ENCODE data around the gene ZMIZ1.
A peak's percentile ranks its signal among the peaks of the same experiment; 100 is the strongest.

The ZMIZ1 gene

DNA sequence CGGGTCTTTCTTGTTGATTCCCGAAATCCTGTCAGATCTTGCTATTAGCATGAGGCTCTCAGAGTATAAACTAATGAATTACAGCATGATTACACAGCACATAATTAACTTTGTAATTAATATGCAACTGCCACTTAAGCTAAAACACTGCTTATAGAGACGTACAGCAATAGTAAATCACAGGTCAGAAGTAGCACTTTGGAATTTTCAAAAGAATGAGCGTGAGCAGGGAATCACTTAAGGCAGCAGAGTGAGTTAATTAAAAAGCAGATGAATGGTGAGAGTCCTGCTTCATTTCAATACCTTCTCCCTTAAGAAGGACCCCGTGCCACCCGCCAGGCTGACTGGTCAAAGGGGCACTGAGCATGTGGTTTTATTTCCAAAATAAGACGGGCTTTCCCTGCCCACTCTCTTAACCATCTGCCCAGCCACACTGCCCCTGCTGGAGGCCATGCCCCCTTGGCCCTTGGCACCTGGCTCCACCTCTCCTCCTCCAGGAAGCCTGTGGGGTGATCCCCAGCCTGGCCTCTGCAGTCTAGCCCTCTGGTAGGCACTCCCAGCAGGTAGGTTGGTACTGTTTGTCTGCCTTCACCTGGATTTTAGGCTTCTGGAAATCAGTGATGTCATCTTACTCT lies 117.8 kb downstream of the ZMIZ1 start:
- DNase-seq (ENCODE audit: low read depth), result no peak

DNA sequence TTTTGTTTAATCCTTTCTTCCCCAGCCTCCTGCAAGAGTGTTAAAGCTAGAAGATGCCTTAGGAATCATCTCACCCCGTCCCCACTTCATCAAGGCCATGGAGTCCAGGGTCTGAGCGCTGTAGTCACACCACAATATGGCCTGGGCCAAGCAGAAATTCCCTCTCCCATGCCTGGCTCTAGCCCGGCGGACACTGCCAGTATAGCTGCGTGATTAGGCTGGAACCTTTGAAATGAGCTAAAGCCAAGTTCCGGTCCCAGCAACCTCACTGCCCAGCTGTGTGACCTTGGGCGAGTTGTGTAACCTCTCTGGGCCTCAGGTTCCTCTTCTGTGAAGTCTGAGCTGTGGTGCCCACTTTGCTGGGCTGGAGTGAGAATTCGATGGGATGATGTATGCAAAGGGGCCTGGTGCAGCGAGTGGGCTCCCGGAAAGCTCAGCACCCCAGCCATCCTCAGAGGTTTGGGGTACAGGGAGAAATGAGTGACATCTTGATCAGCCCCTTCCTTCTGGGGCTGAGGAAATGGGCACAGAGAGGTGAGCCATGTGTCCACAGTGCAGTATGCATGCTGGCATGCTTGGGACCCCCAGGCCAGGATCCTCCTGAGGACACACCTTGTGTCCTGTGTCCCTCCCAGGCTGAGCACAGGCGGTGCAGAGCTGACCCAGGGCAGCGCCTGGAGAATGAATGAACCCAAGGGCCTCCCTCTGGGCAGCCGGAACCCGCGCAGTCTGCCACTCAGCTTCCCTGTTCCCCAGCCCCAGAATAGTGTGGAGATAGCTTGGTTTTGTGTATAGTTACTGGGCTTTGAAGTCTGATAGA lies 118.6 kb downstream of the ZMIZ1 start:
- no peak for DNase-seq (ENCODE audit: low read depth)

DNA sequence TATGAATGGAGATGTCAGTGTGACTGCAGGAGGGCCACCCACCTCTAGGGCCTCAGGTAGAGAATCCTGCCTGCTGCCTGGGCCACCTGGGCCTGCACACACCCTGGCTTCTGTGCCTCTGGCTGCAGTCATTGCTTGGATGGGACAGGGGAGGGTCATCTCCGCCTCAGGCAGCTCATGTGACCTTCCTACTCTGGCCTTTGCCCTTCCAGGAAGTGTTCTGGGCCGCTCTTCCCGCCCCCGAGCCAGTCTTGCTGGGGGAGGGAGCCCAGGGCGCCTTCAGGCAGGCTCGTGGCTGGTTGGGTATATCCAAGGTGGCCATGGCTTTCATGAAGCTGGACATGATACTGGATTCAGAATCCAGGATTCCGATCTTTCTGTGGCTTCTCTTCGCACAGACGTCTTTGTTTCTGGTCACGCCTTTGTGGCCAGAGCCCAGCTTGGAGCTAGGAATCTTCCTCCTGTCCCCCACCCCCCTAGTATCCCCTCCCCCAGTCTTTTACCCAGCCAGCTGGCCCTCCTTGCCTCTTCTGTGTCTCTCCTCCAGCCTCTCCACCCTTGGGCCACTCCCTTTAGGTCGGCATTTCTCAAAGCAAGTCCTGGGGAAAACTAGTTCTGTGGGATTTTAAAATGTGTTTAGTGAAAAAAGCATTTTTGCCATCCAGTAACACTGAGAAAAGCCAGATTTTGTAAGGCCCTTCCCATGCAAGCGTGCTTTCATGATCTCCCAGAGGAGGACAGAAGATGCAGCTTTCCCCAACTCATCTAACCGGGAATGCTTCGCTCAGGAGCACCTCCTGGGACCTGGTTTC lies 119.6 kb downstream of the ZMIZ1 start:
- no peak for DNase-seq (ENCODE audit: low read depth)

DNA sequence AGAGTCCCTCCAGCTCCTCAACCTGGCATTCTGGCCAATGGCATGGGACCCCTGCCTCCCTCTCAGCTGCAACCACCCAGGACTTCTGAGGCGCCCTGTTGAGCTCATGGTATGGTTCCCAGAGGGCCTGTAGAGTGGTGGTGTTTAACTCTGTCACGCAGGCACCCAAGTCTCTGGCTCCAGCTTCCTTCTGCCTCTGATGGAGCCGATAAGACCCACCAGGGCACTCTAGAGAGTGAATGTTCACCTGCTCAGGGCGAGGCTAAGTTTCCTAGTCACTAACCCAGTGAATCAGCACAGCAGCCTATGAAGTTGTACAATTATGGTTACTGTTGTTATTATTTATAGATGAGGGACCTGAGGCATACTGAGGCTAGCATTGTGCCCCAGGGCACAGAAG lies 120.4 kb downstream of the ZMIZ1 start:
- DNase-seq (ENCODE audit: low read depth), result no peak

DNA sequence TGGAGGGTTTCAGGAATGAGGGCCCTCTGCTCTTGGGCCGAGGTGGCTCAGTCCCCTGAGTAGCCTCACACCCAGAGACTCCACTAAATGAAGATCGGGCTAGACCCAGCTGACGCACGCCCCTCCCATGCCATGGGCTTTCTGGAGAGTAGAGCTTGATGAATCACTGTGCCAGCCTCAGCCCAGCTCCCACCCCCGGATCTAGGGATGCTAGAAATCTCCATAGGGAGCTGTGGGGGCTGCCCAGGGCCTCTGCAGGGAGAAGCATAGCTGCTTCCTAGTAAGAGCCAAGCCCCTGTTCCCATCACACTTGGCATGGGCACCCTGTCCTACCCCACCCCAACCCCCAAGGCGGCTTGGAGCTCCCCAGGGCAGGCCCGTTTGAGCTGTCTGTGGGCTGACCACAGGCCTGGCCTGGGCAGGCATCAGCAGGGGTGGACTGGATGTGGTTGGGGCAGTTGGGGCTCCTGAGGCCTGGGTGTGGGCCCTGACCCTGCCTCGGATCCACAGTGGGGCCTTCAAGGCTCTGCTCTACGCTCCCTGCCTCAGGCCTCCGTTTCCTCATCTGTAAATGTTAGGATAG lies 121.2 kb downstream of the ZMIZ1 start:
- no peak for DNase-seq (ENCODE audit: low read depth)

DNA sequence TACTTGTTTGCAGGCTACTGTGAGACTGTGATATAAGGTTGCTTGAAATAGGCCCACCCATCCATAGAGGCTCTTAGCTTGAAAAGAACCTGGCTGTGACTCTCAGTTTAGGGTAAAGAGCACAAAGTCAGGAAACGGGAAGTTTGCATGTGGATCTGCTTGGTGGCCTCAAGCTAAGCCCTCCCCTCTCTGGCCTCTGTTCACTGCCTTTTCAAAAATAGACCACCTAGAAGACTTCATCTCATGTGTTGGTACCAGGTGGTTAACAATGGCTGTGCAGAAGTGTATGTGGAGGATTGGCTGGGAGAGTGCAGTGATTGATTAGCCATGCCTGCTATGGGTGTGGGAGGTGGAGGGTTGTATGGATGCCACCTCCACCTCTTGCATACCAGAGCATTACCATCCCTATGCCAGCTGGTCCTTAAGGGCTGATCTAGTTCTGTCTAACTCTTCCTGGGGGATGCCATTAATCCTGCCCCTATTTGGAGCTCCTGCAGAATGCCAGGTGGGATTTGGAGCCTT lies 122.0 kb downstream of the ZMIZ1 start:
- no peak for DNase-seq (ENCODE audit: low read depth)

DNA sequence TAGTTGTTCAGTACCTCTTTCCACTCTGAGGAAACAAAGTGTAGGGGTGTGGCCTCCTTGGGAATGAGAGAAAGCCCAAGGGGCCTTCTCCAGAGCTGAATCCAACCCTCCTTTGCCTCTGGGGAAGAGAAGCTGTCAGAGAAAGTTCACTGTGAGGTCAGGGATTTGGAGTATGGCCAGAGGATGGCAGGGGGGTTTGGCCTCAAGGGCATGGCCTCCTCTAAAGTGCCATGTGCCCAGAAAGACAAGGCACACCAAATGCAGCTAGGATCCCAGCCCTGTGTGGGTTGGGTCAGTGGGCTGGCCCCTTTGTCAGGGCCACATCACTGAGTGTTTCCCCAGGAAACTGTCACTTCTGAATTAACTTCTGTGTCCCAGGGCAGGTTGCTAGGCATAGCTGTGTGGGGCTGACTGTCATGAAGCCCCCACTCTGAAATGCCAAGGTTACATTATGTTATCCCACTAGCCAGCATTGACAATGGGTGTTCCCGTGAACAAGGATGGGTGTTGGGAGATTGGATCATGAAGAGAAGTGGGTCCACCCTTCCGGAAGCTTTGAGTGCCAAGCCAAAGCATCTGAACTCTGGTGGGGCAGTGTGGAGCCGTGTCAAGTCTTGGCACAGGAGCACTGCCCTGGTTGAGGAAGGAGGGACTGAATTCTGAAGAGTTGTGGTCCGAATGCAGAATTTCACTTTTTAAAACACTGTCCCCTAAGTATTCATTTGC lies 123.3 kb downstream of the ZMIZ1 start:
- no peak for DNase-seq (ENCODE audit: low read depth)

DNA sequence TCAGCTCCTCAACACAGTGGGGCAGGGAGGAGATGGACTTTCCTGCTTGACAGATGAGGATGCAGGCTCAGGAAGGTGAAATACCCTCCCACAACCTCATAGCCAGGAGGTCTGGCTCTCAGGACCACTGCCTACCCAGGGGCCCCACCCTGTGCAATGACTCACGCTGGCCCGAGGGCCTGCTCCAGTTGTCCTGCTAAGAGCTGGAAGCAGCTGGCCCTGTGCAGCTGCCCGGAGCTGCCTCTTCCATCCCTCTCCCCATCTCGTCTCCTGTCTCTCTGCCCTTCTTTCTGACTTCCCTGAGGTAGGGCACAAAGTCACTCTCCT lies 123.9 kb downstream of the ZMIZ1 start:
- DNase-seq (ENCODE audit: low read depth), result no peak

DNA sequence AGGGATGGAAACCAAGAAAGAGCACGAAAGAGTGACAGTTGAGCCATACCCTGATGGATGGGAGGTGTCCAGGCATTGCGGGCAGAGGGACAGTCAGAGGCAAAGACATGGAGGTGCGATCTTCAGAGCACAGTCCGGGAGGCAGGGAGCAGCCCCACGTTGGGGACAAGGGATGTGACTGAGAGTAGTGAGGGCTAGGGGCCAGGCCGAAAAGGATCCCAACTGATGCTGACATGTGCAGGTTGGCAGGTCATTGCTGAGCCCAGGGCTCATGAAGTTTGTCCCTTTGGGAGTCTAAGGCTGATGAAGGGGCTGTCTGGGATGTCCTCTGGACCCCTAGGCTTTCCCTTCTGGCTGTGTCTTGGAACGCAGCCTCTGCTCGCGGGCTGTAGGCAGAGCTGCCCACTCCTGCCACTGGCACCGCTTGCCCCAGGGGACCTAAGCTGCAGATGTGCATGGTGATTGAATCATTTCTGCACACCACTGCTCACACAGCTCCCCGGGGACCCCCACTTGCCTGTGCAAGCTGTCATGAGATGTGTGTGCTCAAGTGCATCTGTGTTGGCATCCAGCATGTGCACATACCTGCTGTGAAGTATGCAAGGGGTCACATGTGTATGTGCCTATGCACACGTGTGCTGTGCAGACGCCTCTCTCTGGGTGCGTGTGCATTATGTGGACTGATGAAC lies 125.1 kb downstream of the ZMIZ1 start:
- no peak for DNase-seq (ENCODE audit: low read depth)

DNA sequence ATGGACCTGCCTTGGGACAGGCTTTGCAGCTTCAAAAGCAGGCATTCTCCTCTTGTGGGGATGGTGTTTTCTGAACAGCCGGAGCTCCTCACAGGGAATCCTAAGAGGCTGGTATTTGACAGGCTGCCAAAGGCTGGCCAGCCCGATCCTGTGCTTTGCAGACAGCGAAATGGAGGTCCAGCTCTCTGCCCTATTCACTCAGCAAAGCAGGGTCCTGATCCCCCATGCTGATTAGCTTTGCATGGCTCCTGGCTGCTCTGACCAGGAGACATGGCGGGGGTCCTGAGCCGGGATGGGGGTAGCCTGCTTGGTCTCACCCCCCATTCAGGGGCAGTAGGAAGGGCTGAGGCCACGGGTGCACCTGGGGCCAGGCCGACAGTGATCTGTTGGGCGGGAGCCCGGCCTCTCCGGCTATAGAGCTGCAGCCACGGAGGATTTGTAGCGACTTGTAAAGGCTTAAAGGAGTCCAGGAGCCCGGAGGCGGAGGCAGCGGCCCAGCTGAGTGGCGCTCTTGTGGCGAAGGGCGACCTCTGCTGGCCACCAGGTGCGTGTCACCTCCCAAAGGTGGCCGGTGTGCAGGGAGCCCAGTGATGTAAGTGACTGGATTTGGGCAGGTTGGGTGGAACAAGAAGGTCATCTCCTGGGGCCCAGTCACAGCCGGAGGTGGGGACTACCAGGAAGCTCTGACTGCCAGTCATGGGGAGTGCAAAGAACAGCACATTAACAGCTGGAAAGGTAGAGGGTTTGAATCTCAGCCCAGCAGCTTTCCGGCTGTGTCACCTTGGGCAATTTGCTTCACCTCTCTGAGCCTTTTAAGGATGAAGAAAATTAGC lies 126.5 kb downstream of the ZMIZ1 start:
- peak; percentile 50 for DNase-seq (ENCODE audit: low read depth)

DNA sequence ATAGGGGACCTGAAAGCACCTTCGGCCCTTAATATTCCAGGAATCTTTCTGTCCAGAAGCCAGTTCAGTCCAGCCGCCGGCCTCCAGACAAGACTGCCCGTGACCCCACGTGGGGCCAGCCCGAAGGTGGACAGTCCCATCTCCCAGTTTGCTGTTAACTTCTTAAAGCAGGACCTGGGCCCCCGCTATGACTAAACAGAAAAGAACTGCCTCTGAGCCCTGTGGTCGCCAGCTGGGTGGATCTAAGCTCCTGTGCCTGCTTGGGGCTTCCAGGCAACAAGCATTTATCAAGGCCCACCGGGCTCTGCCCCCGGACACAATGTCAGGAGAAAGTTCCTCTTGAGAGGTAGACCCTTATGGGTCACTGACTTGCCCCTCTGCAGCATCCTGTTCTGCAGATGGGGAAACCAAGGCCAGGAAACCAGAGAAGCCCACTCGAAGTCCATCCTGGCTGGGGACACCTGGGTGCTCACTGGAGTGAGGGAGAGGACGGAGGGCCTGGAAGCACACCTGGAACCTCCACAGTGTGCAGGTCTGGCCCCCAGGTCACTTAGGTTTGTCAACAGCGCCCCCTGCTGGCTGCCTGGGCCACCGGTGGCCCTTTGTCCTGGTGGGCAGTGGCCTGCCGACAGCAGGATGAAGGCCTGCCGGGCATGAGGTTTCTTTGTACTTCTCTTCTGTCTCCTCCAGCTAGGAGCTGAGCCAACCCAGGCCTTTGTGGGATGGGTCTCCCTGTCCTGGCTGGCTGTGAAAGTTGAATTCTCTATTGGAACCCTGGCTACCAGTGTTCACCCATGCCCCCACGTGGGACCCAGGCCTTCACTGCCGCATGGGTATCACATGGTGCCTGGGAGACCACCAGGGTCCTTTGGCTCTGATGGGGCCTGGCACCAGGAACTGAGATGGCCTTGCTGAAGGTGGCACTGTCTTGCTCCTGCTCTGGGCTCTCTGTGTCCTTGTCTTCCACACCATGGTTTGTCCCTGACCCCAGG lies 128.0 kb downstream of the ZMIZ1 start:
- no peak for DNase-seq (ENCODE audit: low read depth)

DNA sequence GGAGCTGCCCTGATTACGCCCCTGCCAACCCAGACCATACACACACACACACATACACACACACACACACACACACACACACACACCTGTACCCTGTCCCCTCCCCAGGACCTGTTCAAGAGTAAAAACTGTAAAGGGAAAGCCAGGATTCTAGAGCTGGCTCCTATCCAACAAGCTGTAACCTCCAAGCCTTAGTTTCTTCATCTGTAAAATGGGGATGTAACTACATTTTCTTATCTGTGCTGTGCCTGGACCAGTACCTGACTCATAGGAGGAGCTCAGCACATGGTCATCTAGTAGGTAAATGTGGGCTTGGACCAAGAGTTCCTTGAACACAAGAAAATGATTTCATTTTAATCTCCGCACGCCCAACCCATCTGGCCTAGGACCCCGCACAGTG lies 128.8 kb downstream of the ZMIZ1 start:
- no peak for DNase-seq (ENCODE audit: low read depth)

DNA sequence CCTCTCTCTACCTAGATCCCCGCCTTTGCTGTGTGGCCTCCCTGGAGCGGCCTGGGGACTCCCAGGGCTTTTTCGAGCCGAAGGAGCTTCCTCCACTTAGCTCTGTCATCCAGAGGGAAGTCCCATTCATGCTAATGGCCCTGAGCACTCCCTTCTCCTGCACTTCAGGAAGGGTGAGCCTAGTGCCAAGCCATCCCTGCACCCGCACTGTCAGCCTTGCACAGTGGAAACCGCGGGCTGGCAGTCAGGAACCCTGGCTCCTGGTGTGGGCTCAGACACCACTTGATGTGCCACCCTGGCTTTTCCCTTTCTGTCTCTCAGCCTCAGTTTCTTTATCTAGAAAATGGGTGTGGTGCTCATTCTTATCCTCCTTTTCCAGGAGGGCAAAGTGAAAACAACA lies 131.6 kb downstream of the ZMIZ1 start:
- DNase-seq (ENCODE audit: low read depth), result no peak

DNA sequence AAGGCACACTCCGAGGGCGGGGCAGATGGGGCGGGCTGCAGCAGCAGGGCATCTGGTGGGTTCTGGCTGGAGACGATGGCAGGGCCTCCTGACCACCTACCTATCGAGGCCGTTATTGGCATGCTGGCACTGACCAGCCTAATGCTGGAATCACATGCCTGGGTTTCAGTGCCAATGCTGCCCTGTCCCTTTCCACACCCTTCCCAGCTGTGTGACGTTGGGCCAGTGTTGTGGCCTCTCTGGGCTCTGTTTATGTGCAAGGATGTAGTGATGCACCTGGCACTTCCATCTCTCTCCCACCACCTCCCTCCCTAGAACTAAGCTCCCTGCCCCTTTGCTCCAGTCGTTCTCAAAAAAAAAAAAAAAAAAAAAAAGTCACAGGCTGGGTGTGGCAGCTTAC lies 132.9 kb downstream of the ZMIZ1 start:
- DNase-seq (ENCODE audit: low read depth), result no peak

DNA sequence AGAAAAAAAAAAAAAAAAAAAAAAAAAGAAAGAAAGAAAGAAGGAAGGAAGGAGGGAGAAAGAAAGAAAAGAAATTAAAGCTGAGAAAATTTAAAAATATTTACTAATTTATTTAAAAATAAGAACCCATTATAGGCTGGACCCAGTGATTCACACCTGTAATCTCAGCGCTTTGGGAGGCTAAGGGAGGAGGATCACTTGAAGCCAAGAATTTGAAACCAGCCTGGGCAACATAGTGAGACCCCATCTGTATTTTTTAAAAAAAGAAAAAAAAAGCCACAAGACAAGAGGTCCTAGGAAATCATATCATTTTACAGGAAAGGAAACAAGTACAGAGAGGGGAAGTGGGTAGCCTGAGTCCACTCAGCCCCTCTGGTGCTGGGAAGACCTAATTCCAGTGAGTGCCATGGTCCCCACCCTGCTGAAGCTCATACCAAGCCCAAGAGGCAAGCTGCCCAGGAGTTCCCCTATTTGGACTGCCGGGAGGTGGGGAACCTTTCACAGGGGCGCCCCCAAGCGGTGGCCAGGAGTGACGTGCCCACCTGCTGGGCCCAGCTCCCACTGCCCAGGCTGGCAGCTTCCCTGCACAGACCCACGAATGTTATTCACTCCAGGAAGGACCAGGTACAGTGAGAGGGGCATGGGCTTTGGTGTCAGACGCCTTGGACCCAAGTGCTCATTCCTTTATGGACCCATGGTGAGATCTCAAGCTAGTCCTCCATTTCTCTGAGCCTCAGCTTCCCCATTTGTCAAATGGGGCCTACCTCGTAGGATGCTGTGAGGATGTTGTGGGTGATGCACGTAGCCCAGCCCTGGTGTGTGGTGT lies 133.6 kb downstream of the ZMIZ1 start:
- no peak for DNase-seq (ENCODE audit: low read depth)

DNA sequence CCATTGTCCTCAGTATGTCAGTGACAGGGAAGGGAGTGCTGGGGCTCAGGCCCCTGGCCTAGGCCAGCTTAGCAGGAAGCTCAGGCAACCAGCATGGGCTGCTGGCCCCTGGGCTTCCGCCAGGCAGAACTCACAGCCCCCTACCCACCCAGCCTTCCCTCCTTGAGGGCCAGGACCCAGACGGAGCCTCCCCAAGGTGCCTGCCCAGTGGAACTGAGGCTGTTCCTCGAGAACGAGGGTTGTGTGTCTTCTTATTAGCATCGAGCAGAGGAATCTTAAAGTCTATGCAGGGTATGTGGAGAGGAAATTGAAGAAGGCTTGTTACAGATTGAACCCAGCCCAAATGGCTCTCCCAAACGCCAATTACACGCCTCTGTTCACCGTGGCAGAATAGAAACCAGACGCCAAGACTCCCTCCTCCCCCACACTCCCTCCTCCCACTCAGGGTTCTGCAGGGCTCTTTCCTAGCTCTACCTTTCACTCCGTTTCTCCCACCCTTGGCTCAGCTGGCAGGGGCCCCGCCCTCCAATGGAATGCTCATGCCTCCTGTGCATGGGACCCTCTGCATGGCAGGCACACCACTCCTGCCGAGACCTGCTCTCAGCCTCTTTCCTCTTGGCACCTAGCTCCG lies 134.4 kb downstream of the ZMIZ1 start:
- no peak for DNase-seq (ENCODE audit: low read depth)

DNA sequence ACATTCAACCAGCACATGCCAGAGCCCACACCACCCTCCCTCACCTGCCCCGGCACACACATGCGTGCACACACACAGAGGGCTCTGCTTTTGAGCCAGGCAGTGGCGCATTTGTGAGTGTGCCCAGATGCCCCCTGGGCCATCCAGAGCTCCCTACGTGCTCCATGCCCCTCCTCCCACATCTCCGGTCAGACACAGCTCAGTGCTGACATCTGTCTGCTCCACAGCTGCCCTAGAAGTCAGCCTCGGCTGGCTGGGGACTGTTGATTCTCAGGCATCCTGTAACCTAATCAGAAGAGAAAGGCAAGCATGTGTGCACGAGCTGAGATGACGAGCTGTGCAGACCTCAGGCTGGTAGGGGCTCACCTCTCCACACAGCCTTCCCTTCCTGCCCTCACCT lies 135.1 kb downstream of the ZMIZ1 start:
- DNase-seq (ENCODE audit: low read depth), result no peak

All from stromal cell of bone marrow (primary cell).